Glomerular visceral epithelial cell (primary cell): ENCODE results near the gene WDR86.
A peak's percentile ranks its signal among the peaks of the same experiment; 100 is the strongest.

Experiments used
- DNase-seq: peaks from one replicate; pipeline ENCODE4 v3.0.0-alpha.2; 2016; ENCODE audit errors: extremely low spot score

Gene WDR86

DNA sequence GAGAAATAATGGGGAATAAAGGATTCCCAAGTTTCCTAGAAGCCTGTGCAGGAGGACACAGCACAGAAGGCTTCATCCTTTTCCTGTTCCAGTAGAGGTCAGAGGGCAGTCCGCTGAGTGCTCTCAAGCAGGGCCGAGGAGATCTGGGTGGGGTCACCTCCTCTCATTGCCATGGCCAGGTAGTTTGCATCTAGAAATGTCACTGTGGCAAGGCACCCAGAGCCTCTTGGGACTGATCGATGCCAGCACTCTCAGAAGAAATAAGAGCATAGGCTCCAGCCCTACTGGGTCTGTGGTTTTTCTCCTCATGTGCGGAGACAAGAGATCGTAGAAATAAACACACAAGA is 60.4 kb downstream of the WDR86 start:
- no peak for DNase-seq

DNA sequence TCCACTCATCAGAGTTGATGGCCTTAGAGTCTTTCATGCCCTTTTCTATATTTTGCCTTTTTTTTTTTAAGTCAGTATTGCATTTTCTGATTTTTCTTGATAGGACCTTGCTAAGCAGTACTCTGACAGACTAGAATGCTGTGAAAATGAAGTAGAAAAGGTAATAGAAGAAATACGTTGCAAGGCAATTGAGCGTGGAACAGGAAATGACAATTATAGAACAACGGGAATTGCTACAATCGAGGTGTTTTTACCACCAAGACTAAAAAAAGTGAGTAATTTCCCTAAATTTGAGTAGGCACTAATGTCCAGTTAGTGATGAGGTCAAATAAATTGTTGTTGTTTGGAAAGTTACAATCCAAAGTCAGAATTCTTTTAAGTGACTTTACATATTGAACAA is 60.9 kb downstream of the WDR86 start:
- no peak for DNase-seq

- no peak for DNase-seq
Measured at GRCh38 chr7:151347200-151347599, 62.6 kb downstream of the WDR86 start.

- DNase-seq, result no peak
Measured at GRCh38 chr7:151346470-151346769, 63.4 kb downstream of the WDR86 start.

GRCh38 chr7:151345576-151346469 is 64.0 kb downstream of the WDR86 start:
- DNase-seq, result no peak

DNA sequence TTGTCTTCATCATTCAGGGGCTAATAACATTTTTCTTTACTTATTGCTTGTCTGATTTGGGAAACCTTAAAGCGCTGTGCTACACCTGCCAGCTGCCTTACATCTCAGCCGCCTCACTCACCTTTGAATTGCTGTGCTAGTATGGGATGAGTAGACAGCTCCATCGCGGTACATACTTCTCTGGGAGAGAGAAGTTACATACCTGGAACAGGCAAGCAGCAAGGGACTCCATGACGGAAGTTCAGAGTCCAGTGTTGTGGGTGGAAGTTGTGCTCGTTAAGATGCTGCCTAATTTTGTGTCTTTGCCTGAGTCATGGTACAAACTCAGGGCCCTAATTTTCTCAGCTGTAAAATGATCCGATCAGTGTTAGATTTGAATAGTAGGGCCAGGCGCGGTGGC is 66.3 kb downstream of the WDR86 start:
- DNase-seq, result no peak

DNA sequence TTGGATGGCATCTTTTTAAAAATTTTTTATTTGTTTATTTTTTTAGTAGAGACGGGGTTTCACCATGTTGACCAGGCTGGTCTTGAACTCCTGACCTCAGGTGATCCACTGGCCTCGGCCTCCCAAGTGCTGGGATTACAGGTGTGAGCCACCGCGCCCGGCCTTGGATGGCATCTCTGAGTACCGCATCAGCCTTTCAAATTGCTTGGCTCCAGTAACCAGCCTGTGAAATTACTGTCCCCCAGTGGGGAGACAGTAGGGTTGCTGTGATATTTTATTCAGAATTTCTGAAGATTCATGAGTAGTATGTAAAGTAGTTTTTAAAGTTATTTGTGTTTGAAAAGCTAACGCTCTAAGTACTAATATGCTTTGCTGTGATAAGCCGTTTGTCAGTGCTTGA is 67.0 kb downstream of the WDR86 start:
- no peak for DNase-seq

GRCh38 chr7:151342102-151342646 is 67.7 kb downstream of the WDR86 start:
- DNase-seq, result no peak

- peak; percentile 86 for DNase-seq
Measured at GRCh38 chr7:151341357-151342101, 68.3 kb downstream of the WDR86 start, which contains the start of gene NUB1. Gene NUB1 (plus strand): TSS chr7:151341812. CDS start chr7:151345350, 3,538 bp downstream.

- no peak for DNase-seq
Measured at GRCh38 chr7:151340794-151341356, 69.0 kb downstream of the WDR86 start.

GRCh38 chr7:151339651-151340382 is 70.0 kb downstream of the WDR86 start:
- DNase-seq, result no peak

GRCh38 chr7:151338809-151339208 is 71.0 kb downstream of the WDR86 start:
- DNase-seq, result no peak

- no peak for DNase-seq
Measured at GRCh38 chr7:151337346-151337745, 72.5 kb downstream of the WDR86 start.

- DNase-seq, result no peak
Measured at GRCh38 chr7:151336027-151336708, 73.7 kb downstream of the WDR86 start.

DNA sequence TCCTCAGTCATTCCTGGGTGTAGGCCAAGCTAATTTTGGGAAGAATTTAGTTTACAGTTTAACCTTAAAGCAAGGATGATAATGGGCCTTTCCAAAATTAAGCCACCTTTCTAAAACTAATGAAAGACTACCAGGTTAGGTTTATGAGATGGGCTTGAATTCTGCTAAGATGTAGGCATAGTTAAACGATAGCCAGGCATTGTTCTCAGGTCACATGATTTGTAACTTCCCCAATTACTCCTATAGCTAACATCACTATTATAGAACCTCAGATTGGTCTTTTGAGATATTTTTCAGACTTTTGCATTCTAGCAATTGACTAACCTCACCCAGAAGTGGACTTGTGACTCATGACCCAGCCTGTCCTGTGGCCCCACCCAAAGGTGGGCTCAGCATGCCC is 75.2 kb downstream of the WDR86 start:
- DNase-seq, result no peak
